ENCODE measurements around the gene GNB1.
"Not testable (repeated sequence)": the region's sequence is repeated elsewhere in the genome, so short reads cannot be mapped to it uniquely, and the experiment has no call there.

GNB1 gene

GRCh38 chr1:1877865-1878436 lies 12.9 kb downstream of the GNB1 start:
- Histone ChIP-seq H3K4me3 (ENCODE audit: low read depth in 1 of 2, low read length in 2 of 2) (no peak overlapping the region), H3K27me3 (ENCODE audit: low read depth, low read length) (no peaks in the 10 kb centered on the region), H3K9me3 (ENCODE audit: control insufficient read depth in 1 of 2, low read length in 2 of 2) (no peaks in the 10 kb centered on the region), H3K36me3 (ENCODE audit: control insufficient read depth in 1 of 2, insufficient read depth in 2 of 2, low read length in 2 of 2) (peaks cover 5 to 20% of the 10 kb centered on the region in 2 donors), H3K4me1 (ENCODE audit: control insufficient read depth in 1 of 2, insufficient read depth in 2 of 2, low read length in 2 of 2) (peaks cover 8 to 65% of the 10 kb centered on the region in 2 donors), H3K27ac (ENCODE audit: low read length) (no peak overlapping the region)

GRCh38 chr1:1876335-1876930 lies 14.5 kb downstream of the GNB1 start:
- H3K36me3 ChIP-seq (ENCODE audit: control insufficient read depth in 1 of 2, insufficient read depth in 2 of 2, low read length in 2 of 2), result peaks cover 5 to 20% of the 10 kb centered on the region in 2 donors

DNA sequence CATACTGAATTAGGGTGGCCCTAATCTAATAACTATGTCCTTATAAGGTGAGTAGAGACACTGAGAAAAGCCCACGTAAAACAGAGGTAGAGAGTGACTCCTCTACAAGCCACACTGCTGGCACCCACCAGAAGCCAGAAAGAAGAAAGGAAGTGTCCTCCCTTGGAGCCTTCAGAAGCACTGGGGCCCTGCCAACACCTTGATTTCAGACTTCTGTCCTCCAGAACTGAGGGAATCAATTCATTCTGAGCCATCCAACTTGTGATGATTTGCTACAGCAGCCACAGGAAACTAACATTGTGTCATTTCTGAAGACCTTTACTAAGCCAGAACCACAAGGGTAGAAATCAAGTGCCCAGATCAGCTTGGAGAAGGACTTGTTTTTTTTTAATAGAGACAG lies 15.0 kb downstream of the GNB1 start:
- no peaks in the 10 kb centered on the region for H3K27me3 ChIP-seq (ENCODE audit: low read depth, low read length)
- H3K4me1 ChIP-seq (ENCODE audit: control insufficient read depth in 1 of 2, insufficient read depth in 2 of 2, low read length in 2 of 2), result peaks cover 9 to 59% of the 10 kb centered on the region in 2 donors
- no peak overlapping the region for H3K4me3 ChIP-seq (ENCODE audit: low read depth in 1 of 2, low read length in 2 of 2)
- H3K27ac ChIP-seq (ENCODE audit: low read length), result no peak overlapping the region
- H3K36me3 ChIP-seq (ENCODE audit: control insufficient read depth in 1 of 2, insufficient read depth in 2 of 2, low read length in 2 of 2), result peaks cover 5 to 20% of the 10 kb centered on the region in 2 donors
- H3K9me3 ChIP-seq (ENCODE audit: control insufficient read depth in 1 of 2, low read length in 2 of 2), result no peaks in the 10 kb centered on the region

More at GRCh38 chr1:1876335-1876930, 14.5 kb downstream of the GNB1 start:
- H3K27me3 ChIP-seq (ENCODE audit: low read depth, low read length), result no peaks in the 10 kb centered on the region
- H3K9me3 ChIP-seq (ENCODE audit: control insufficient read depth in 1 of 2, low read length in 2 of 2), result no peaks in the 10 kb centered on the region
- no peak overlapping the region for H3K4me3 ChIP-seq (ENCODE audit: low read depth in 1 of 2, low read length in 2 of 2)
- H3K4me1 ChIP-seq (ENCODE audit: control insufficient read depth in 1 of 2, insufficient read depth in 2 of 2, low read length in 2 of 2), result peaks cover 9 to 61% of the 10 kb centered on the region in 2 donors
- H3K27ac ChIP-seq (ENCODE audit: low read length), result no peak overlapping the region

DNA sequence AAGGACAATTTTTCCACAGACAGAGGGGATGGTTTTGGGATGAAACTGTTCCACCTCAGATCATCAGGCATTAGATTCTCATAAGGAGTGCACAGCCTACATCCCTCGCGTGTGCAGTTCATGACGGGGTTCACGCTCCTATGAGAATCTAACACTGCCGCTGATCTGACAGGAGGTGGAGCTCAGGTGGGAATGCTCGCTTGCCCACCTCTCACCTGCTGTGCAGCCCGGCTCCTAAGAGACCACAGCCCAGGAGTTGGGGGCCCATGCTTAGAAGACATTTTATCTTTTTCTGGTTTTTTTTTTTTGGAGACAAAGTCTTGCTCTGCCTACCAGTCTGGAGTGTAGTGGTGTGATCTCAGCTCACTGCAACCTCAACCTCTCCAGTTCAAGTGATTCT lies 16.0 kb downstream of the GNB1 start:
- H3K27me3 ChIP-seq (ENCODE audit: low read depth, low read length), result no peaks in the 10 kb centered on the region
- H3K27ac ChIP-seq (ENCODE audit: low read length), result no peak overlapping the region
- peaks cover 5 to 20% of the 10 kb centered on the region in 2 donors for H3K36me3 ChIP-seq (ENCODE audit: control insufficient read depth in 1 of 2, insufficient read depth in 2 of 2, low read length in 2 of 2)
- H3K4me3 ChIP-seq (ENCODE audit: low read depth in 1 of 2, low read length in 2 of 2), result no peak overlapping the region
- H3K4me1 ChIP-seq (ENCODE audit: control insufficient read depth in 1 of 2, insufficient read depth in 2 of 2, low read length in 2 of 2), result peaks cover 9 to 56% of the 10 kb centered on the region in 2 donors
- no peaks in the 10 kb centered on the region for H3K9me3 ChIP-seq (ENCODE audit: control insufficient read depth in 1 of 2, low read length in 2 of 2)

GRCh38 chr1:1873186-1873585 lies 17.7 kb downstream of the GNB1 start:
- Histone ChIP-seq H3K36me3 (ENCODE audit: control insufficient read depth in 1 of 2, insufficient read depth in 2 of 2, low read length in 2 of 2) (peaks cover 5 to 16% of the 10 kb centered on the region in 2 donors), H3K27me3 (ENCODE audit: low read depth, low read length) (no peaks in the 10 kb centered on the region), H3K9me3 (ENCODE audit: control insufficient read depth in 1 of 2, low read length in 2 of 2) (no peaks in the 10 kb centered on the region), H3K4me3 (ENCODE audit: low read depth in 1 of 2, low read length in 2 of 2) (no peak overlapping the region), H3K4me1 (ENCODE audit: control insufficient read depth in 1 of 2, insufficient read depth in 2 of 2, low read length in 2 of 2) (peaks cover 9 to 47% of the 10 kb centered on the region in 2 donors), H3K27ac (ENCODE audit: low read length) (no peak overlapping the region)

DNA sequence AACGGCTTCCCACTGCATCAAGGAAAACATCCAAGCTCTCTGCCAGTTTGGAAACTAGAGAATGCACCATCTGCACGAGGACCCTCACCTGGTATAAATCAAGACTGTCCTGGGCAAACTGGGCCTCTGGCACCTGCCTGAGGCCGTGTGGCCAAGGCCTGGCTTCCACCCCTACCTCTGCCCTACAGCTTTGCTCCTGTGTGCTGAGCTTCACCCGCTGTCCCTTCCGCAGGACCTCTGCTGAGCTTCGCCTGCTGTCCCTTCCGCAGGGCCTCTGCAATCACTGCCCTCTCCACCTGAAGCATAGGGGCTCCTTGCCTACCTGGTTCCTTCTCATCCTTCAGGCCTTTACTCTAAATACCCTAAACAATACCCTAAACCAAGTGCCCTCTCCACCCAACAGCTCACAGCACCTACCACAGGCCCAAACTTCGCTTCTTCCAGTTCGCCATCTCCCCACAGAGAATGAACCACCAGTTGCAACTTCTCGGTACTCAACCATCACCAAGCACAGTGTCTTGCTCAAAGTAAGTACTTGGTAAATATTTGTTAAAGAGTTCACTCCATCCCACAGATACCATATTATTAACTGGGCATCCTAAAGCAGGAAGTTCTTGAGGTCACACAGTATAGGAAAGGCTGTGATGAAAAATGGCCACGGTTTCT lies 18.4 kb downstream of the GNB1 start:
- H3K9me3 ChIP-seq (ENCODE audit: control insufficient read depth in 1 of 2, low read length in 2 of 2), result no peaks in the 10 kb centered on the region
- peaks cover 9 to 39% of the 10 kb centered on the region in 2 donors for H3K4me1 ChIP-seq (ENCODE audit: control insufficient read depth in 1 of 2, insufficient read depth in 2 of 2, low read length in 2 of 2)
- no peak overlapping the region for H3K27ac ChIP-seq (ENCODE audit: low read length)
- no peak overlapping the region for H3K4me3 ChIP-seq (ENCODE audit: low read depth in 1 of 2, low read length in 2 of 2)
- H3K36me3 ChIP-seq (ENCODE audit: control insufficient read depth in 1 of 2, insufficient read depth in 2 of 2, low read length in 2 of 2), result peaks cover 5 to 16% of the 10 kb centered on the region in 2 donors
- no peaks in the 10 kb centered on the region for H3K27me3 ChIP-seq (ENCODE audit: low read depth, low read length)

DNA sequence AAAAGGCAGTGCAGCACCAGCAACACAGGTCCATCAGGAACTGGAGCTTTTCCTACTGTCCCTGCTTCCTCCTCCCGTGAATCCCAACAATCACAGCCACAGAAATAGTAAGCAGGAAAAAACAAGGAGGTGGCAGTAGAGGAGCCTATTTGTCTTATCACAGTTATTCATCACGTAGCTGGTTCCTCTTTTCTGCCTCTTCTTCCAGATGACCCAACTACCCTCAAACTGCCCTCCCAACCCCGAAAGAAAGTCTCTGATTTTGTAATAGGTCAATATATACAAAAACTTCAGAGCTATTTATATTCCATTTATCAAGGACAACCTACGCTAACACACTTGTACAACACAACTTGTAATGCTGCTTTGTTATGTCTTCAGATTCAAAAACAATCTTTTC lies 21.4 kb downstream of the GNB1 start:
- H3K27ac ChIP-seq (ENCODE audit: low read length), result no peak overlapping the region
- no peaks in the 10 kb centered on the region for H3K9me3 ChIP-seq (ENCODE audit: control insufficient read depth in 1 of 2, low read length in 2 of 2)
- H3K27me3 ChIP-seq (ENCODE audit: low read depth, low read length), result no peaks in the 10 kb centered on the region
- H3K4me1 ChIP-seq (ENCODE audit: control insufficient read depth in 1 of 2, insufficient read depth in 2 of 2, low read length in 2 of 2), result peaks cover 6 to 28% of the 10 kb centered on the region in 2 donors
- no peak overlapping the region for H3K4me3 ChIP-seq (ENCODE audit: low read depth in 1 of 2, low read length in 2 of 2)
- H3K36me3 ChIP-seq (ENCODE audit: control insufficient read depth in 1 of 2, insufficient read depth in 2 of 2, low read length in 2 of 2), result peaks cover 0 to 4% of the 10 kb centered on the region in 2 donors

DNA sequence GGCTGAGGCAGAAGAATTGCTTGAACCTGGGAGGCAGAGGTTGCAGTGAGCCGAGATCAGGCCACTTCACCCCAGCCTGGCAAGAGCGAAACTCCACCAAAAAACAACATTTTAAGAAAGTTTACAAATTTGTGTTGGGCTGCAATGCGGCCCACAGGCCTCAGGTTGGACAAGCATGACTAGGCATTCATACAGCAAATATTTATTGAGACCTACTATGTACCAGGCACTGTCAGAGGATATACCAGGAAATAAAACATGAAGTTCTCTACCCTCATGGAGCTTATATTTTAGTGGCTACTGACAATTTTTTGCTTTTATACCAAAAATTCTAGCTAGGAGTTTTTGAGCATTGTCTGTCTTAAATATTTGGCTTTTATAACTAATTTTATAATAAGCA lies 23.7 kb downstream of the GNB1 start:
- Histone ChIP-seq H3K4me3 (ENCODE audit: low read depth in 1 of 2, low read length in 2 of 2) (no peak overlapping the region), H3K9me3 (ENCODE audit: control insufficient read depth in 1 of 2, low read length in 2 of 2) (no peaks in the 10 kb centered on the region), H3K27ac (ENCODE audit: low read length) (no peak overlapping the region), H3K27me3 (ENCODE audit: low read depth, low read length) (no peaks in the 10 kb centered on the region), H3K36me3 (ENCODE audit: control insufficient read depth in 1 of 2, insufficient read depth in 2 of 2, low read length in 2 of 2) (no peaks in the 10 kb centered on the region), H3K4me1 (ENCODE audit: control insufficient read depth in 1 of 2, insufficient read depth in 2 of 2, low read length in 2 of 2) (peaks cover 0 to 22% of the 10 kb centered on the region in 2 donors)

GRCh38 chr1:1862905-1863547 lies 27.9 kb downstream of the GNB1 start:
- Histone ChIP-seq H3K36me3 (ENCODE audit: control insufficient read depth in 1 of 2, insufficient read depth in 2 of 2, low read length in 2 of 2) (no peaks in the 10 kb centered on the region), H3K9me3 (ENCODE audit: control insufficient read depth in 1 of 2, low read length in 2 of 2) (no peaks in the 10 kb centered on the region), H3K27me3 (ENCODE audit: low read depth, low read length) (no peaks in the 10 kb centered on the region), H3K4me1 (ENCODE audit: control insufficient read depth in 1 of 2, insufficient read depth in 2 of 2, low read length in 2 of 2) (peaks cover 7 to 53% of the 10 kb centered on the region in 2 donors), H3K4me3 (ENCODE audit: low read depth in 1 of 2, low read length in 2 of 2) (no peak overlapping the region), H3K27ac (ENCODE audit: low read length) (no peak overlapping the region)

- H3K9me3 ChIP-seq (ENCODE audit: control insufficient read depth in 1 of 2, low read length in 2 of 2); H3K27ac ChIP-seq (ENCODE audit: low read length); H3K27me3 ChIP-seq (ENCODE audit: low read depth, low read length); H3K36me3 ChIP-seq (ENCODE audit: control insufficient read depth in 1 of 2, insufficient read depth in 2 of 2, low read length in 2 of 2); H3K4me3 ChIP-seq (ENCODE audit: low read depth in 1 of 2, low read length in 2 of 2): not testable (repeated sequence)
- peaks cover 18 to 63% of the 10 kb centered on the region in 2 donors for H3K4me1 ChIP-seq (ENCODE audit: control insufficient read depth in 1 of 2, insufficient read depth in 2 of 2, low read length in 2 of 2)
Measured at GRCh38 chr1:1861761-1862310, 29.1 kb downstream of the GNB1 start.

- Histone ChIP-seq H3K9me3 (ENCODE audit: control insufficient read depth in 1 of 2, low read length in 2 of 2) (no peaks in the 10 kb centered on the region), H3K27me3 (ENCODE audit: low read depth, low read length) (no peaks in the 10 kb centered on the region), H3K27ac (ENCODE audit: low read length) (no peak overlapping the region), H3K4me3 (ENCODE audit: low read depth in 1 of 2, low read length in 2 of 2) (no peak overlapping the region), H3K36me3 (ENCODE audit: control insufficient read depth in 1 of 2, insufficient read depth in 2 of 2, low read length in 2 of 2) (no peaks in the 10 kb centered on the region), H3K4me1 (ENCODE audit: control insufficient read depth in 1 of 2, insufficient read depth in 2 of 2, low read length in 2 of 2) (peaks cover 18 to 67% of the 10 kb centered on the region in 2 donors)
Measured at GRCh38 chr1:1861339-1861730, 29.6 kb downstream of the GNB1 start.

Data from muscle layer of duodenum (tissue), 2 donors.